Stimulated activated CD8-positive, alpha-beta memory T cell treated with anti-CD3 and anti-CD28 coated beads, Interleukin-4, amount 100 ng/mL, for 24 hours (primary cell): ENCODE results near the gene SNED1.

Experiments used
- DNase-seq: peaks from one replicate; pipeline ENCODE4 v3.0.0-alpha.2; 2020; ENCODE audit warnings: low read depth

SNED1 gene

GRCh38 chr2:240992572-240993291 lies 5.7 kb upstream of the SNED1 start:
- no peak for DNase-seq

- no peak for DNase-seq
These were observed 4.8 kb upstream of the SNED1 start for GRCh38 chr2:240993446-240994170.

GRCh38 chr2:240994171-240994896 lies 4.1 kb upstream of the SNED1 start:
- no peak for DNase-seq

- no peak for DNase-seq
These were observed 3.1 kb upstream of the SNED1 start for GRCh38 chr2:240995041-240996021.

GRCh38 chr2:240996161-240996833 lies 2.1 kb upstream of the SNED1 start:
- DNase-seq: no peak

GRCh38 chr2:240996834-240997140 lies 1.6 kb upstream of the SNED1 start:
- DNase-seq: no peak

GRCh38 chr2:240997141-240997855 lies 1.1 kb upstream of the SNED1 start:
- no peak for DNase-seq

GRCh38 chr2:240998706-240998994 lies 232 bp downstream of the SNED1 start:
- DNase-seq: no peak

- DNase-seq: no peak
These were observed 775 bp downstream of the SNED1 start for GRCh38 chr2:240998995-240999791.

- DNase-seq: no peak
These were observed 1.6 kb downstream of the SNED1 start for GRCh38 chr2:240999873-241000541.

- DNase-seq: no peak
These were observed 2.5 kb downstream of the SNED1 start for GRCh38 chr2:241000831-241001321.

GRCh38 chr2:241001413-241002274 lies 3.2 kb downstream of the SNED1 start:
- no peak for DNase-seq

GRCh38 chr2:241002275-241003046 lies 4.0 kb downstream of the SNED1 start:
- no peak for DNase-seq

GRCh38 chr2:241003047-241003360 lies 4.6 kb downstream of the SNED1 start:
- DNase-seq: no peak

GRCh38 chr2:241003369-241003768 lies 5.0 kb downstream of the SNED1 start:
- DNase-seq: no peak

GRCh38 chr2:241003830-241004564 lies 5.6 kb downstream of the SNED1 start:
- DNase-seq: no peak

- DNase-seq: no peak
These were observed 7.2 kb downstream of the SNED1 start for GRCh38 chr2:241005569-241005968.
